Activated T-cell treated with anti-CD3 and anti-CD28 coated beads, Interleukin-2, amount 50 U/mL, for 24 hours (primary cell): Measurements from ENCODE around the gene TBC1D16.

Experiments
- DNase-seq: peaks from one replicate; pipeline ENCODE4 v3.0.0-alpha.2; 2020
- H3K27ac Mint-ChIP-seq: 2 replicates; pipeline ENCODE4 v1.8.0; 2020; ENCODE audit warnings: mild to moderate bottlenecking, mixed read lengths
- H3K27me3 Mint-ChIP-seq: 2 replicates; pipeline ENCODE4 v1.8.0; 2020; ENCODE audit warnings: mixed read lengths
- H3K36me3 Mint-ChIP-seq: 2 replicates; pipeline ENCODE4 v1.8.0; 2020; ENCODE audit warnings: low read depth, mixed read lengths
- H3K4me1 Mint-ChIP-seq: 2 replicates; pipeline ENCODE4 v1.8.0; 2020; ENCODE audit warnings: low read depth, mixed read lengths
- H3K4me3 Mint-ChIP-seq: 2 replicates; pipeline ENCODE4 v1.8.0; 2020; ENCODE audit warnings: mild to moderate bottlenecking, moderate library complexity, mixed read lengths
- H3K9me3 Mint-ChIP-seq: 2 replicates; pipeline ENCODE4 v1.8.0; 2020; ENCODE audit warnings: mixed read lengths

Gene TBC1D16

DNA sequence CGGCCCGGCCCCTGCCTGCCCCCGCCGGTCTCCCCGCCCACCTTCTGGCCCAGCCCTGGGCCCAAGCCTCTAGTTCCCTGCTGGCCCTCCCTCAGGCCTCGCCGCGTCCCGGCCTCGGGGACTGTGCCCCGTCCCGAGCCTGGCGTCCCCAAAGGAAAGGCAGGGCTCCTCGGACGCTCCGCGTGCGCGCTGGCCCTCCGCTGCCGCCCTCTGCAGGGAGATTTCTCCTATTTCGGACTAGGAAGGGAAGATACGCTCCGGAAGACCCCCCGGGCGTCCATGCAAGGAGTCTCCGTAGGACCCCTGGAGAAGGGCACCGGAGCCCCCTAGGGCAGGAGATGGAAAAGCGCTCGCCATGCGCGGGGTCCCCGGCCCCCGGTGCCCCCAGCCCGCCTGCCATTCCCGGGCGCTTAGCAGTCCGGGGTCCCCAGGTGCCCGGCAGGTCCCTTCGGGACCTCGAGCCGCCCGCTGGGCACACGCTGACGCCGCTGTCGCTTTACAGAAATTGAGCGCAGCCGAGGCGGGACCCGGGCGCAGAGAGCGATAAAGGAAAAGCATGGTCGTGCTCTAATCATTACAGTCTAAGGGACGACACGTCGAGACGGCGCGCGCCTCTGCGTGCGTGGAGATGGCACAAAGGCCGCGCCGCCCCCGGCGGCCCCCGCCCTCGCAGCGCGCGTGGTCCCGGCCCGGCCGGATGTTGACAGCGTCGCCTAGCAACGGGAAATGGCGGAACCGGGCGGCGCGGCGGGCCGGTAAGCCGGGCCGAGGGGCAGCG, 454 bp upstream of the TBC1D16 start, which contains the start of gene CCDC40:
Gene CCDC40 (plus strand): TSS at position 706 of the 778 bp plus-strand sequence. CDS start 21 bp downstream, at position 727.
- no peaks in the 10 kb centered on the region for H3K36me3 Mint-ChIP-seq
- H3K27ac Mint-ChIP-seq, result peak within 1 kb of the TSS; percentile 73
- no peaks in the 10 kb centered on the region for H3K9me3 Mint-ChIP-seq
- peak; percentile 81 for DNase-seq
- peaks cover 27% of the 10 kb centered on the region for H3K27me3 Mint-ChIP-seq
- peak within 1 kb of the TSS; percentile 81 for H3K4me3 Mint-ChIP-seq
- peaks cover 13% of the 10 kb centered on the region for H3K4me1 Mint-ChIP-seq

- peak; percentile 56 for DNase-seq
- Mint-ChIP-seq H3K27me3 (peaks cover 27% of the 10 kb centered on the region), H3K4me1 (peaks cover 13% of the 10 kb centered on the region), H3K9me3 (no peaks in the 10 kb centered on the region), H3K27ac (peak overlapping the region; percentile 50), H3K4me3 (peak overlapping the region; percentile 79), H3K36me3 (no peaks in the 10 kb centered on the region)
Measured at GRCh38 chr17:80034791-80035686, 633 bp downstream of the TBC1D16 start.

- Mint-ChIP-seq H3K27me3 (peaks cover 27% of the 10 kb centered on the region), H3K4me1 (peaks cover 15% of the 10 kb centered on the region), H3K27ac (no peak overlapping the region), H3K4me3 (no peak overlapping the region), H3K36me3 (no peaks in the 10 kb centered on the region), H3K9me3 (no peaks in the 10 kb centered on the region)
- no peak for DNase-seq
Measured at GRCh38 chr17:80033840-80034239, 1.8 kb downstream of the TBC1D16 start.

GRCh38 chr17:80032614-80033171, 3.0 kb downstream of the TBC1D16 start:
- peaks cover 15% of the 10 kb centered on the region for H3K4me1 Mint-ChIP-seq
- H3K4me3 Mint-ChIP-seq, result no peak overlapping the region
- DNase-seq, result no peak
- no peak overlapping the region for H3K27ac Mint-ChIP-seq
- H3K36me3 Mint-ChIP-seq, result no peaks in the 10 kb centered on the region
- H3K9me3 Mint-ChIP-seq, result no peaks in the 10 kb centered on the region
- peaks cover 23% of the 10 kb centered on the region for H3K27me3 Mint-ChIP-seq

DNA sequence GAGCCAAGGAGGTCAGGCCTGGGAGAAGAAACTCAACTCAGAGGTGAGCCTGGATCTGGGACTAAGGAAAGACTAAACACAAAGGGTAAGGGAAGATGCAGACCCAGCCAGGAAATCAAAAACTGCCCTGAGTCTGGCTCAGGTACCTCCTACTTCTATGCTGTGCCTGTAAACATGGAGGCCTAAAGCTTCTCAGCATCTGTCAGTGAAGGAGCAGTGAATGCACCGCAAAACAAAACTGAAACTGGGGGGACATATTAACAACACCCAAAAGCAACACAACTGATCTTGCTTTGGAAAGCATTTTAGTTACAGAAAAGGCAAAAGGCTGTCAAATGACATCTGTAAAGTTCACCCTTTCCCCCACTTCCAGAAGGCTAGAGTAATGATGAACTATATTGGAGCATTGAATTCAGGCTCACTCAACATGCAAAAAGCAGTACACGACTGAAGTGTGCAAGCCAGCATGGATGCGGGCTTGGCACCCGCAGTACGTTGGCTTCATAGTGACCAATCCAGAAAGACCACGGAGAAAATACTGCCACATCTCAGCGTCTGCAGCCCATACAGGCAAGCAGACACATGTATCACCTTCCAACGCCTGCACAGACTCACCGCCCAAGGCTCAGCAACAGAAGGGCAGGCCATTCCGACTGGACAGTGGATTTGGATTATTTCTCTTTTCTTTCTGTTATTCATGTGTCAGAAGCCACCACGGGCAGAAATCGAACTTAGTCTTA, 3.8 kb downstream of the TBC1D16 start:
- no peak overlapping the region for H3K27ac Mint-ChIP-seq
- H3K36me3 Mint-ChIP-seq, result no peaks in the 10 kb centered on the region
- H3K9me3 Mint-ChIP-seq, result no peaks in the 10 kb centered on the region
- H3K4me3 Mint-ChIP-seq, result no peak overlapping the region
- DNase-seq, result no peak
- H3K27me3 Mint-ChIP-seq, result peaks cover 18% of the 10 kb centered on the region
- peaks cover 12% of the 10 kb centered on the region for H3K4me1 Mint-ChIP-seq

DNA sequence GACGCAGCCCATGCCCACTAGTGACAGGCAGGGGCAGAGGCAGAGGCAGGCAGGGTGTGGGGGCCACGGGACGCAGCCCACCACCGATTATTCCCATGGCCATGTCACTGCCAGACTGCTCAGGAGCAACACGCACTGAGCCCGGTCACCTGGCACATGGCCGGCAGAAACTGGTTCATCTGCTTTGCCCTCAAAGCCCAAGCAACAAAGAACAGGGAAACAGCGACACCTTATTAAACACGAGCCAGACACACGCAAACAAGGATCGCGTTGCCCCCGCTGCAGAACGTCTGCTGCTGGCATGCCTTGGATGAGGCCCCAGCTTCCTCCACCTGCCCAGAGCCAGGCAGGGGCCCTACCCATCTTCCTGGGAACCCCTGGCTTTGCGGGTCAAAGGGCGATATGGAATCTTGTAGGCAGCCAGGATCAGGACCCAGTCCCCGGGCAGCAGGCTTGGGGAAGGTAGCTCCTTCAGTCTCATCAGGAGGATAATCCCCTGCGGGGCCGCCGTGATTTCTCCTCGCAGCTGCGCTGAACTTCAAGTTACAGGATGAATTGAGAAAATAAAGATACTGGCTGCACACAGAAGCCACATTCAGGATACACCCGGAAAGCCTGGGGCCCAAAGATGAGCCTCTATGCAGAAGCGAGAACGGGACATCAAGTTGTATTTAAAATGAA, 4.8 kb downstream of the TBC1D16 start:
- Mint-ChIP-seq H3K27ac (no peak overlapping the region), H3K9me3 (no peaks in the 10 kb centered on the region), H3K36me3 (no peaks in the 10 kb centered on the region), H3K4me3 (no peak overlapping the region), H3K4me1 (peaks cover 10% of the 10 kb centered on the region), H3K27me3 (peaks cover 18% of the 10 kb centered on the region)
- DNase-seq, result no peak

DNA sequence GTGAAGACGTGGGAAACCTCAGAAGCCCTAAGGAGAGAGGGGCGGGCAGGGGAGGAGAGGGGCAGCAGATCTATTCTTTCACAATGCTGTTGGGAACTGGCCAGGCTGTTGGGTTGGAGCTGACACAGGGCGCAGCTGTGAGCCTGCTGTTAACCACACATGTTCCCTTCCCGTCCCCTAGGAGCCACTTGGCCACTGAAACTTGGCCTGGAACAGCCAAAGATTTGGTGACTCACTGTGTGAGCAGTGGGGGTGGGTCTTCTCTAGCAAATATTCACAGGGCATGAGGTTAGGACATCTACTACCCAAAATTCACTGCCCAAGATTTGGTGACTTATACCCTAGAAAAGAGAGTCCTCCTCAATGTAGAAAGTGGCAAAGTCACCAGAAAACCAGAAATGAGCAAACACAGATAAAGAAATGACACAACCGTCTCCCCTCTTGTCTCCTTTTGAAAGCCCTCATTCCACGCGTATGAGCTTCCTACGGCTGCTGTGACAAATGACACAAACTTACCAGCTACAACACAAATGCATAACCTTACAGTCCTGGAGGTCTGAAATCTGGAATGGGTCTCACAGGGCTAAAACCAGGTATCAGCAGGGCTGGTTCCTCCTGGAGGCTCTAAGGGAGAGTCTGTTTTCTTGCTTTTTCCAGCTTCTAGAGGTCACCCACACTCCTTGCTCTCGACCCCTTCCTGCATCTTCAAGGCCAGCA, 6.3 kb downstream of the TBC1D16 start:
- no peaks in the 10 kb centered on the region for H3K9me3 Mint-ChIP-seq
- H3K36me3 Mint-ChIP-seq, result no peaks in the 10 kb centered on the region
- DNase-seq, result no peak
- no peak overlapping the region for H3K27ac Mint-ChIP-seq
- H3K4me3 Mint-ChIP-seq, result no peak overlapping the region
- peaks cover 9% of the 10 kb centered on the region for H3K27me3 Mint-ChIP-seq
- H3K4me1 Mint-ChIP-seq, result peaks cover 2% of the 10 kb centered on the region

DNA sequence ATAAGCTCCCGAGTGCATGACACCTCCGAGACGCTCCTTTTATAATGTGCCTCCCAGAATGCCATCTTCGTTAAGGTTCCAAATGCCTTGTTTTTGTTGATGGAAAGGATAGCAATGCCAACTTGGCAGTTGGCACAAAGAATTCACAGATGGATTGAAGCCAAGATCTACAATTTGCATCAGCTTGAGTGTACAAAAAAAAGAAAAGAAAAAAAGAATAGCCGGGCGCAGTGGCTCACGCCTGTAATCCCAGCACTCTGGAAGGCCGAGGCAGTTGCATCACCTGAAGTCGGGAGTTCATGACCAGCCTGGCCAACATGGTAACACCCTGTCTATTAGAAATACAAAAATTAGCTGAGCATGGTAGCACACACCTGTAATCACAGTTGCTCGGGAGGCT, 7.6 kb downstream of the TBC1D16 start:
- H3K9me3 Mint-ChIP-seq, result no peaks in the 10 kb centered on the region
- DNase-seq, result no peak
- H3K27ac Mint-ChIP-seq, result no peak overlapping the region
- no peaks in the 10 kb centered on the region for H3K36me3 Mint-ChIP-seq
- H3K4me1 Mint-ChIP-seq, result peaks cover 2% of the 10 kb centered on the region
- H3K27me3 Mint-ChIP-seq, result no peaks in the 10 kb centered on the region
- no peak overlapping the region for H3K4me3 Mint-ChIP-seq

DNA sequence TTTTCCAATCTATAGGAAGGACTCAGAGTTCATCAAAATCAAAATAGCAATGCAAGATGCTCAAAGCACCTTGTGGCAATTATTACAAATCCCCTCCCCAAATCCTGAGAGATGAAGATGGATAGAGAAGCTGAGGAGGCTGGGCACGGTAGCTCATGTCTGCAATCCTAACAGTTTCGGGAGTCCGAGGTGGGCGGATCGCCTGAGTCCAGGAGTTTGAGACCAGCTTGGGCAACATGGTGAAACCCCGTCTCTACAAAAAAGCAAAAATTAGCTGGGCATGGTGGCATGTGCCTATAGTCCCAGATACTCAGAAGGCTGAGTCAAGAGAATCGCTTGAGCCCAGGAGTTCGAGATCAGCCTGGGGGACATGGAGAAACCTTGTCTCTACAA, 8.6 kb downstream of the TBC1D16 start:
- Mint-ChIP-seq H3K36me3 (no peaks in the 10 kb centered on the region), H3K4me1 (peaks cover 2% of the 10 kb centered on the region), H3K9me3 (no peaks in the 10 kb centered on the region), H3K4me3 (no peak overlapping the region), H3K27me3 (no peaks in the 10 kb centered on the region), H3K27ac (no peak overlapping the region)
- DNase-seq, result no peak

DNA sequence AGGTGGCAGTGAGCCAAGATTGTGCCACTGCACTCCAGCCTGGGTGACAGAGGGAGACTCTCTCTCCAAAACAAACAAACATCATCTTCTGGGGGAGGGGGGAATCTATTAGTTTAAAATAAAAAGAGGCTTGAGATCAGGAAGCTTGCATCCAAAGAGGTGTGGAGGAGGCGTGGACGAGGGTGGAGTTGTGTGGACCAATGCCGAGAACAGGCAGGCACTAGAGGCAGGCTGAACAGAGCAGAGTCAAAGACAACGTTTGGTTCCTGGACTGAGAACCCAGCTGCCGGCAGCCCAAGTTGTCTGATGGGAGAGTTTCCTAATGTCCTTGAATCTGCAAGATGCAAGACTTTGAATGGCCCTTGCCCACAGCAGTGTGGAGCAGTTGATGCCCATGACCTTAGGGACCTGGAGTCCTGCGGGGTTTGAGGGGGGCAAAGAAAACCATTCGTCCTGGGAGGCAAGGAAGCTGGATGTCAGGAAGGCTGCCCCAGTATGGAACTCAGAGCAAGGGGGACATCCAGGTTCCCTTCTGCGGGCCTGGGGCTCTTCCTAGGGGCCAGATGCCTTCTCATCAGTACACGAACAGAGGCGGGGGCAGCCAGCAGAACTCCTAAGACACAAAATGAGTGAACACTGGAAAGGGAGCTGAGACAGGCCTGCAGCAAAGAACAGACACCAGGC, 9.2 kb downstream of the TBC1D16 start:
- no peak for DNase-seq
- Mint-ChIP-seq H3K27ac (no peak overlapping the region), H3K9me3 (no peaks in the 10 kb centered on the region), H3K27me3 (no peaks in the 10 kb centered on the region), H3K36me3 (no peaks in the 10 kb centered on the region), H3K4me1 (peaks cover 2% of the 10 kb centered on the region), H3K4me3 (no peak overlapping the region)

DNA sequence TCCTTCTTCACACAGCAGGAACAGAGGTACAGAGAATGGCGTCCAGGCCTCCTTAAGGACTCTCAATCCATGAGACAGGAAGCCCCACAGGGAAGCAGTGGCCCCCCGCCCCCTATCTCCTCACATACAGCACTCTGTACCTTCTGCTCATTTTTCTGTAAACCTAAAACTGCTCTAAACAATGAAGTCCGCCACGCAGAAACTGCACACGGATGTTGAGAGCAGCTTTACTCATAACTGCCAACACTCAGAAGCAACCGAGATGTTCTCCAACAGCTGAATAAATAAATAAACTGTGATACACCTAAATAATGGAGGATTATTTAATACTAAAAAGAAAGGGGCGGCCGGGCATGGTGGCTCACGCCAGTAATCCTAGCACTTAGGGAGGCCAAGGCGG, 9.9 kb downstream of the TBC1D16 start:
- Mint-ChIP-seq H3K27ac (no peak overlapping the region), H3K36me3 (no peaks in the 10 kb centered on the region), H3K4me1 (peaks cover 2% of the 10 kb centered on the region), H3K27me3 (no peaks in the 10 kb centered on the region), H3K4me3 (no peak overlapping the region), H3K9me3 (no peaks in the 10 kb centered on the region)
- no peak for DNase-seq

DNA sequence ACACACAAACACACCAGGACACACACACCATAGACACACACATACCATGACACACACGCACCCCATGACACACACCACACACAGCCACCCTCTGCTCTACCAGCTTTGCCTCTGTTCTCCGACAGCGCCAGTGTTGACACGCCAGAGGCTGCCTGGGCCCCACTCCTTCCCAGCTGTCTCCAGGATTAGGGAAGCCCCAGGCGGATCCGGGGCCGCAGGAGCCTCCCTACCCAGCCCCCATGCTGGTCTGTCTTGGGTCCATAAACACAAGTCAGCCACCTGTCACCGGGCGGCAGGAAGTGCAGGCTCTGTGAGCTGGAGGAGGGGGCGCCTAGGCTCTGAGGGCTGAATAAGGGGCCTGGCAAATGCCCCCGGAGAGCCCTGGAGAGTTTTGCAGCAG, 10.5 kb downstream of the TBC1D16 start:
- DNase-seq, result no peak
- Mint-ChIP-seq H3K27ac (no peak overlapping the region), H3K9me3 (no peaks in the 10 kb centered on the region), H3K27me3 (no peaks in the 10 kb centered on the region), H3K4me1 (peaks cover 2% of the 10 kb centered on the region), H3K4me3 (no peak overlapping the region), H3K36me3 (no peaks in the 10 kb centered on the region)
